ENCODE results near the gene TMEM81. TPM values are rescaled to one million over a fixed set of nuclear protein-coding genes. Genes with fewer than 3 reads are reported as not detected.

The TMEM81 gene
- polyA plus RNA-seq, 3 donors, result 0.17 to 1.5 (median 0.36) TPM

- H3K27ac ChIP-seq (ENCODE audit: low read depth in 1 of 2, low read length in 2 of 2), result no peak overlapping the region
- H3K9me3 ChIP-seq (replicated peaks in 1 of 2; ENCODE audit: control insufficient read depth in 1 of 2, insufficient read depth in 1 of 2, low read length in 2 of 2), result no peaks in the 10 kb centered on the region
- no peak overlapping the region for H2AFZ ChIP-seq (ENCODE audit: insufficient read depth, low read depth, low read length, poor library complexity, severe bottlenecking)
- H3K36me3 Mint-ChIP-seq, result no peaks in the 10 kb centered on the region
- no peaks in the 10 kb centered on the region for H3K9me3 Mint-ChIP-seq
- intact Hi-C loops (cut with micrococcal nuclease), result no loop called here
- TF ChIP-seq, protein P1, sequence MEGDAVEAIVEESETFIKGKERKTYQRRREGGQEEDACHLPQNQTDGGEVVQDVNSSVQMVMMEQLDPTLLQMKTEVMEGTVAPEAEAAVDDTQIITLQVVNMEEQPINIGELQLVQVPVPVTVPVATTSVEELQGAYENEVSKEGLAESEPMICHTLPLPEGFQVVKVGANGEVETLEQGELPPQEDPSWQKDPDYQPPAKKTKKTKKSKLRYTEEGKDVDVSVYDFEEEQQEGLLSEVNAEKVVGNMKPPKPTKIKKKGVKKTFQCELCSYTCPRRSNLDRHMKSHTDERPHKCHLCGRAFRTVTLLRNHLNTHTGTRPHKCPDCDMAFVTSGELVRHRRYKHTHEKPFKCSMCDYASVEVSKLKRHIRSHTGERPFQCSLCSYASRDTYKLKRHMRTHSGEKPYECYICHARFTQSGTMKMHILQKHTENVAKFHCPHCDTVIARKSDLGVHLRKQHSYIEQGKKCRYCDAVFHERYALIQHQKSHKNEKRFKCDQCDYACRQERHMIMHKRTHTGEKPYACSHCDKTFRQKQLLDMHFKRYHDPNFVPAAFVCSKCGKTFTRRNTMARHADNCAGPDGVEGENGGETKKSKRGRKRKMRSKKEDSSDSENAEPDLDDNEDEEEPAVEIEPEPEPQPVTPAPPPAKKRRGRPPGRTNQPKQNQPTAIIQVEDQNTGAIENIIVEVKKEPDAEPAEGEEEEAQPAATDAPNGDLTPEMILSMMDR (IDR thresholded peaks at IDR 0.05), result no peak
- no peaks in the 10 kb centered on the region for H4K20me1 ChIP-seq (ENCODE audit: insufficient read depth, low read length)
- no peak for DNase-seq
- H3K79me2 ChIP-seq (ENCODE audit: insufficient read depth, low read length), result no peaks in the 10 kb centered on the region
- no peak overlapping the region for H3K27ac Mint-ChIP-seq
- no peaks in the 10 kb centered on the region for H3K4me1 ChIP-seq (ENCODE audit: control insufficient read depth in 1 of 2, insufficient read depth in 2 of 2, low read length in 2 of 2)
- H3K27me3 ChIP-seq (ENCODE audit: control insufficient read depth in 2 of 2, insufficient read depth in 2 of 2, low read length in 2 of 2), result no peaks in the 10 kb centered on the region
- H3K4me3 Mint-ChIP-seq, result no peak overlapping the region
- H3K4me1 Mint-ChIP-seq, result no peaks in the 10 kb centered on the region
- peaks cover 0 to 3% (median 0%) of the 10 kb centered on the region in 3 donors for H3K27me3 Mint-ChIP-seq (ENCODE audit: low read depth in 3 of 3)
- H3K9ac ChIP-seq (ENCODE audit: insufficient read depth, low read length, poor library complexity, severe bottlenecking), result no peak overlapping the region
- no peak overlapping the region for H3K4me3 ChIP-seq (replicated peaks in 1 of 3; ENCODE audit: low read depth in 2 of 3, low read length in 3 of 3)
- 98% methylated on average over 12 of the region's 14 CpGs for WGBS (ENCODE audit: insufficient coverage)
- H3K4me2 ChIP-seq (replicated peaks; ENCODE audit: extremely low read depth, low read length, poor library complexity, severe bottlenecking), result no peak overlapping the region
- H3K36me3 ChIP-seq (replicated peaks in 1 of 2; ENCODE audit: control insufficient read depth in 1 of 2, insufficient read depth in 2 of 2, low read length in 2 of 2), result no peaks in the 10 kb centered on the region
These were observed 18.6 kb downstream of the TMEM81 start for GRCh38 chr1:205065666-205066065.

- Mint-ChIP-seq H3K27ac (peak overlapping the region in 1 of 7 donors; percentile 5), H3K9me3 (no peaks in the 10 kb centered on the region), H3K4me1 (no peaks in the 10 kb centered on the region), H3K27me3 (ENCODE audit: low read depth in 3 of 3) (peaks cover 0 to 3% (median 0%) of the 10 kb centered on the region in 3 donors), H3K36me3 (no peaks in the 10 kb centered on the region), H3K4me3 (no peak overlapping the region)
- intact Hi-C loops (cut with micrococcal nuclease), result no loop called here
- no peak overlapping the region for H3K4me2 ChIP-seq (replicated peaks; ENCODE audit: extremely low read depth, low read length, poor library complexity, severe bottlenecking)
- H4K20me1 ChIP-seq (ENCODE audit: insufficient read depth, low read length), result no peaks in the 10 kb centered on the region
- H2AFZ ChIP-seq (ENCODE audit: insufficient read depth, low read depth, low read length, poor library complexity, severe bottlenecking), result no peak overlapping the region
- TF ChIP-seq, protein P1 (IDR thresholded peaks at IDR 0.05), result no peak
- H3K4me3 ChIP-seq (replicated peaks in 1 of 3; ENCODE audit: low read depth in 2 of 3, low read length in 3 of 3), result no peak overlapping the region
- no peaks in the 10 kb centered on the region for H3K27me3 ChIP-seq (ENCODE audit: control insufficient read depth in 2 of 2, insufficient read depth in 2 of 2, low read length in 2 of 2)
- no peaks in the 10 kb centered on the region for H3K9me3 ChIP-seq (replicated peaks in 1 of 2; ENCODE audit: control insufficient read depth in 1 of 2, insufficient read depth in 1 of 2, low read length in 2 of 2)
- H3K27ac ChIP-seq (ENCODE audit: low read depth in 1 of 2, low read length in 2 of 2), result no peak overlapping the region
- no peak overlapping the region for H3K9ac ChIP-seq (ENCODE audit: insufficient read depth, low read length, poor library complexity, severe bottlenecking)
- 90% methylated on average over 9 of the region's 9 CpGs for WGBS (ENCODE audit: insufficient coverage)
- no peaks in the 10 kb centered on the region for H3K36me3 ChIP-seq (replicated peaks in 1 of 2; ENCODE audit: control insufficient read depth in 1 of 2, insufficient read depth in 2 of 2, low read length in 2 of 2)
- no peaks in the 10 kb centered on the region for H3K4me1 ChIP-seq (ENCODE audit: control insufficient read depth in 1 of 2, insufficient read depth in 2 of 2, low read length in 2 of 2)
- no peak for DNase-seq
- H3K79me2 ChIP-seq (ENCODE audit: insufficient read depth, low read length), result no peaks in the 10 kb centered on the region
These were observed 19.4 kb downstream of the TMEM81 start for GRCh38 chr1:205064741-205065316.

Measured in CD14-positive monocyte (primary cell).